ENCODE results near the gene TENM3.

DNA sequence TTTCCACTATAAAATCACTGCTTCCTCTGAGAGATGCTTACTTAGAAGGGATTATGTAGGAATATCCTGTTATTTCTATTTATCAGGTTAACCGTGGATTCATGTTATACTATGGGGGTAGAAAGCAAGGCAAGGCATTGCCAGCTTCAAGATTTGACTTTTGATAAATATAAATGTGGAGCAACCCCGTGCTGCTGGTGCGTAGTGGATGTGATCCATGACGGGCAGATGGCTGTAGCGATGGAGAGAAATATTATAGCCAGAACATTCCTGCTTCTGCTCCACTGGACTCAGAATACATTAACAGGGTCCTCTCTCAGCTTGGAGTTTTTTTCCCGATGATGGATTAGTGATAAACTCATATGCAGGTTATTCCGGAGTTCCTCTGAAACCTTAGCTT, 157.6 kb downstream of the TENM3 start:
- TF ChIP-seq, protein P1, sequence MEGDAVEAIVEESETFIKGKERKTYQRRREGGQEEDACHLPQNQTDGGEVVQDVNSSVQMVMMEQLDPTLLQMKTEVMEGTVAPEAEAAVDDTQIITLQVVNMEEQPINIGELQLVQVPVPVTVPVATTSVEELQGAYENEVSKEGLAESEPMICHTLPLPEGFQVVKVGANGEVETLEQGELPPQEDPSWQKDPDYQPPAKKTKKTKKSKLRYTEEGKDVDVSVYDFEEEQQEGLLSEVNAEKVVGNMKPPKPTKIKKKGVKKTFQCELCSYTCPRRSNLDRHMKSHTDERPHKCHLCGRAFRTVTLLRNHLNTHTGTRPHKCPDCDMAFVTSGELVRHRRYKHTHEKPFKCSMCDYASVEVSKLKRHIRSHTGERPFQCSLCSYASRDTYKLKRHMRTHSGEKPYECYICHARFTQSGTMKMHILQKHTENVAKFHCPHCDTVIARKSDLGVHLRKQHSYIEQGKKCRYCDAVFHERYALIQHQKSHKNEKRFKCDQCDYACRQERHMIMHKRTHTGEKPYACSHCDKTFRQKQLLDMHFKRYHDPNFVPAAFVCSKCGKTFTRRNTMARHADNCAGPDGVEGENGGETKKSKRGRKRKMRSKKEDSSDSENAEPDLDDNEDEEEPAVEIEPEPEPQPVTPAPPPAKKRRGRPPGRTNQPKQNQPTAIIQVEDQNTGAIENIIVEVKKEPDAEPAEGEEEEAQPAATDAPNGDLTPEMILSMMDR (IDR thresholded peaks at IDR 0.05), result no peak
- TF ChIP-seq POLR2A (IDR thresholded peaks at IDR 0.05) (no peak), POLR2AphosphoS5 (IDR thresholded peaks at IDR 0.05) (no peak)
